GM18868 (cell line): Measurements from ENCODE around the gene BTN3A1.

Experiments used
- ATAC-seq: cut with Tn5 transposase; IDR thresholded peaks from one replicate; pipeline ENCODE4 v1.9.1; 2021; ENCODE audit warnings: mild to moderate bottlenecking, moderate library complexity; ENCODE audit not compliant: unreplicated experiment

Gene BTN3A1

GRCh38 chr6:26379292-26379691, 22.8 kb upstream of the BTN3A1 start:
- no peak for ATAC-seq

- ATAC-seq = no peak
These were observed 22.3 kb upstream of the BTN3A1 start for GRCh38 chr6:26379740-26380139.

GRCh38 chr6:26380256-26380655, 21.8 kb upstream of the BTN3A1 start:
- no peak for ATAC-seq

GRCh38 chr6:26382121-26382520, 20.0 kb upstream of the BTN3A1 start:
- no peak for ATAC-seq

GRCh38 chr6:26383624-26384417, 18.3 kb upstream of the BTN3A1 start:
- ATAC-seq = no peak

GRCh38 chr6:26385734-26386125, 16.3 kb upstream of the BTN3A1 start:
- ATAC-seq = no peak

GRCh38 chr6:26387565-26387964, 14.5 kb upstream of the BTN3A1 start:
- no peak for ATAC-seq

GRCh38 chr6:26388014-26388413, 14.1 kb upstream of the BTN3A1 start:
- ATAC-seq = no peak

- ATAC-seq = no peak
These were observed 13.6 kb upstream of the BTN3A1 start for GRCh38 chr6:26388441-26388840.

- no peak for ATAC-seq
These were observed 12.7 kb upstream of the BTN3A1 start for GRCh38 chr6:26389349-26389894.

- ATAC-seq = no peak
These were observed 11.5 kb upstream of the BTN3A1 start for GRCh38 chr6:26390531-26390930.

- no peak for ATAC-seq
These were observed 9.0 kb upstream of the BTN3A1 start for GRCh38 chr6:26392932-26393636.

- ATAC-seq = no peak
These were observed 7.8 kb upstream of the BTN3A1 start for GRCh38 chr6:26394289-26394688.

- no peak for ATAC-seq
These were observed 3.5 kb upstream of the BTN3A1 start for GRCh38 chr6:26398555-26398954.

- ATAC-seq = no peak
These were observed 1.4 kb upstream of the BTN3A1 start for GRCh38 chr6:26400626-26401025.

- no peak for ATAC-seq
These were observed 587 bp upstream of the BTN3A1 start for GRCh38 chr6:26401389-26401986.

GRCh38 chr6:26403893-26404292, 1.8 kb downstream of the BTN3A1 start:
- no peak for ATAC-seq

- no peak for ATAC-seq
These were observed 2.5 kb downstream of the BTN3A1 start for GRCh38 chr6:26404546-26404945.

GRCh38 chr6:26408828-26409730, 7.0 kb downstream of the BTN3A1 start:
- ATAC-seq = no peak

GRCh38 chr6:26411751-26412150, 9.7 kb downstream of the BTN3A1 start:
- no peak for ATAC-seq

GRCh38 chr6:26412228-26412627, 10.2 kb downstream of the BTN3A1 start:
- ATAC-seq = no peak
